Osteoblast (primary cell): Measurements from ENCODE around the gene CADM4. TPM values are rescaled to one million over a fixed set of nuclear protein-coding genes. Genes with fewer than 3 reads are reported as not detected.
"Not testable (repeated sequence)": the region's sequence is repeated elsewhere in the genome, so short reads cannot be mapped to it uniquely, and the experiment has no call there.

Experiments used
- DNase-seq: peaks from one replicate; pipeline ENCODE4 v3.0.0; 2011; ENCODE audit warnings: low spot score, mixed read lengths; ENCODE audit not compliant: insufficient read length; ENCODE audit errors: missing footprints
- H2AFZ ChIP-seq: 2 replicates; pipeline ENCODE4 v1.6.0; 2011; ENCODE audit warnings: mild to moderate bottlenecking, low read length
- H3K27ac ChIP-seq: 2 replicates; pipeline ENCODE4 v1.5.1; 2011; ENCODE audit warnings: mild to moderate bottlenecking, low read depth, low read length, moderate library complexity
- H3K27me3 ChIP-seq: 2 replicates; pipeline ENCODE4 v1.6.0; 2012; ENCODE audit warnings: mild to moderate bottlenecking, control low read depth, inconsistent platforms, low read length, moderate library complexity; ENCODE audit not compliant: insufficient read depth
- H3K36me3 ChIP-seq: 2 replicates; pipeline ENCODE4 v1.5.1; 2011; ENCODE audit warnings: mild to moderate bottlenecking, low read length, control low read depth, moderate library complexity; ENCODE audit not compliant: insufficient read depth
- H3K4me1 ChIP-seq: 2 replicates; pipeline ENCODE4 v1.5.1; 2011; ENCODE audit warnings: mild to moderate bottlenecking, low read length, control low read depth, moderate library complexity; ENCODE audit not compliant: insufficient read depth
- H3K4me2 ChIP-seq: 2 replicates; pipeline ENCODE4 v1.6.0; 2011; ENCODE audit warnings: mild to moderate bottlenecking, low read length; ENCODE audit not compliant: insufficient read depth
- H3K4me3 ChIP-seq: fragments of 200-600 bp; sonication (generic); 3 replicates; pipeline ENCODE4 v1.5.1; 2012; ENCODE audit warnings: mild to moderate bottlenecking, low read length, inconsistent platforms; ENCODE audit not compliant: insufficient read depth
- H3K79me2 ChIP-seq: 2 replicates; pipeline ENCODE4 v1.6.0; 2012; ENCODE audit warnings: mild to moderate bottlenecking, low read length, control low read depth, inconsistent platforms; ENCODE audit not compliant: insufficient read depth
- H3K9me3 ChIP-seq: 2 replicates; pipeline ENCODE4 v1.5.1; 2011; ENCODE audit warnings: low read depth, low read length, control low read depth
- H4K20me1 ChIP-seq: 2 replicates; pipeline ENCODE4 v1.6.0; 2012; ENCODE audit warnings: mild to moderate bottlenecking, low read length, control low read depth; ENCODE audit not compliant: insufficient read depth
- CTCF ChIP-seq: IDR thresholded peaks from 2 replicates; pipeline ENCODE4 v1.5.1; 2011; ENCODE audit warnings: mild to moderate bottlenecking, low read depth, low read length, moderate library complexity; ENCODE audit errors: extremely low read depth
- total RNA-seq: library from RNA; depleted of rRNA; stranded (reverse); fragments of >200 nt; gene quantifications from 2 replicates; pipeline ENCODE4 v1.2.3, GENCODE V29; 2012

The CADM4 gene
- total RNA-seq, 1 donor = 1.4 TPM

- Histone ChIP-seq H3K4me2 (no peak overlapping the region), H3K79me2 (no peaks in the 10 kb centered on the region), H3K36me3 (peaks cover 81% of the 10 kb centered on the region), H3K27me3 (no peaks in the 10 kb centered on the region), H3K4me1 (no peaks in the 10 kb centered on the region), H3K4me3 (no peak overlapping the region), H3K27ac (no peak overlapping the region), H3K9me3 (no peaks in the 10 kb centered on the region), H4K20me1 (peaks cover 3% of the 10 kb centered on the region), H2AFZ (peak overlapping the region; percentile 56)
- peak; percentile 74 for TF ChIP-seq CTCF
- peak; percentile 92 for DNase-seq
These were observed 12.3 kb upstream of the CADM4 start for GRCh38 chr19:43651758-43652545.

GRCh38 chr19:43650276-43650675, 10.6 kb upstream of the CADM4 start:
- H3K27me3 ChIP-seq, H3K4me2 ChIP-seq, H3K9me3 ChIP-seq, H2AFZ ChIP-seq, DNase-seq, H3K4me1 ChIP-seq, H3K79me2 ChIP-seq, H3K27ac ChIP-seq, H3K4me3 ChIP-seq, H4K20me1 ChIP-seq: not testable (repeated sequence)
- H3K36me3 ChIP-seq = peaks cover 67% of the 10 kb centered on the region

- Histone ChIP-seq H3K4me2 (no peak overlapping the region), H4K20me1 (peaks cover 3% of the 10 kb centered on the region), H3K27ac (no peak overlapping the region), H3K27me3 (no peaks in the 10 kb centered on the region), H3K9me3 (no peaks in the 10 kb centered on the region), H3K36me3 (peaks cover 60% of the 10 kb centered on the region), H3K79me2 (no peaks in the 10 kb centered on the region), H2AFZ (no peak overlapping the region), H3K4me3 (no peak overlapping the region), H3K4me1 (no peaks in the 10 kb centered on the region)
- no peak for DNase-seq
- no peak for TF ChIP-seq CTCF
These were observed 9.9 kb upstream of the CADM4 start for GRCh38 chr19:43649514-43649913.

GRCh38 chr19:43648633-43649032, 9.0 kb upstream of the CADM4 start:
- no peak for DNase-seq
- H2AFZ ChIP-seq = no peak overlapping the region
- no peak overlapping the region for H3K4me3 ChIP-seq

More at GRCh38 chr19:43648633-43649032, 9.0 kb upstream of the CADM4 start:
- Histone ChIP-seq H3K79me2 (no peaks in the 10 kb centered on the region), H3K4me2 (no peak overlapping the region), H4K20me1 (peaks cover 3% of the 10 kb centered on the region), H3K27ac (no peak overlapping the region), H3K27me3 (no peaks in the 10 kb centered on the region), H3K36me3 (peaks cover 53% of the 10 kb centered on the region), H3K4me1 (no peaks in the 10 kb centered on the region), H3K9me3 (no peaks in the 10 kb centered on the region)
- TF ChIP-seq CTCF = no peak
